GM12892 (cell line): Measurements from ENCODE around the gene GIGYF2.
"Not testable (repeated sequence)": the region's sequence is repeated elsewhere in the genome, so short reads cannot be mapped to it uniquely, and the experiment has no call there.

Experiments used
- DNase-seq: peaks from one replicate; pipeline ENCODE4 v3.0.0; 2011; ENCODE audit not compliant: insufficient read length
- FAIRE-seq: peaks from 2 replicates; lab custom pipeline; 2011; peaks lifted over from hg19 to GRCh38; lab: Jason Lieb, UNC
- POLR2A ChIP-seq: IDR thresholded peaks from 2 replicates; pipeline ENCODE4 v1.6.1; 2011; ENCODE audit warnings: low read depth, low read length, control low read depth
- POLR2AphosphoS5 ChIP-seq: IDR thresholded peaks from 2 replicates; pipeline ENCODE4 v1.6.1; 2011; ENCODE audit warnings: low read depth, low read length, control low read depth
- TAF1 ChIP-seq: IDR thresholded peaks from 2 replicates; pipeline ENCODE4 v1.6.1; 2011; ENCODE audit warnings: low read depth, mild to moderate bottlenecking, control low read depth, low read length, borderline replicate concordance

Gene GIGYF2

GRCh38 chr2:232668805-232669444 lies 28.2 kb upstream of the GIGYF2 start:
- DNase-seq (no peak), FAIRE-seq (no peak)
- TF ChIP-seq TAF1 = no peak
- no peak for TF ChIP-seq POLR2A
- no peak for TF ChIP-seq POLR2AphosphoS5

- DNase-seq (no peak), FAIRE-seq (no peak)
- TF ChIP-seq POLR2A (no peak), TAF1 (no peak), POLR2AphosphoS5 (no peak)
These were observed 24.5 kb upstream of the GIGYF2 start for GRCh38 chr2:232672588-232672987.

GRCh38 chr2:232674491-232674890 lies 22.6 kb upstream of the GIGYF2 start:
- FAIRE-seq (no peak), DNase-seq (no peak)
- no peak for TF ChIP-seq POLR2A
- TF ChIP-seq POLR2AphosphoS5 = no peak
- no peak for TF ChIP-seq TAF1

GRCh38 chr2:232675381-232675780 lies 21.8 kb upstream of the GIGYF2 start:
- FAIRE-seq (no peak), DNase-seq (no peak)
- no peak for TF ChIP-seq POLR2A

GRCh38 chr2:232680006-232680405 lies 17.1 kb upstream of the GIGYF2 start:
- no peak for TF ChIP-seq POLR2AphosphoS5
- FAIRE-seq = no peak
- DNase-seq = no peak

- DNase-seq = no peak
- no peak for FAIRE-seq
- no peak for TF ChIP-seq POLR2A
- no peak for TF ChIP-seq TAF1
- TF ChIP-seq POLR2AphosphoS5 = no peak
These were observed 15.6 kb upstream of the GIGYF2 start for GRCh38 chr2:232681527-232681926.

GRCh38 chr2:232683368-232683767 lies 13.8 kb upstream of the GIGYF2 start:
- TF ChIP-seq TAF1 = no peak
- TF ChIP-seq POLR2AphosphoS5 = no peak
- TF ChIP-seq POLR2A = no peak
- FAIRE-seq = no peak
- DNase-seq = no peak

GRCh38 chr2:232685391-232685790 lies 11.7 kb upstream of the GIGYF2 start:
- not testable (repeated sequence) for DNase-seq, FAIRE-seq

GRCh38 chr2:232687382-232688160 lies 9.6 kb upstream of the GIGYF2 start:
- FAIRE-seq = no peak
- no peak for DNase-seq
- TF ChIP-seq POLR2AphosphoS5 (no peak), TAF1 (no peak)

- DNase-seq = no peak
- no peak for TF ChIP-seq POLR2A
- no peak for FAIRE-seq
These were observed 8.9 kb upstream of the GIGYF2 start for GRCh38 chr2:232688201-232688600.

GRCh38 chr2:232689152-232689910 lies 7.8 kb upstream of the GIGYF2 start:
- DNase-seq = no peak
- no peak for FAIRE-seq
- no peak for TF ChIP-seq TAF1
- no peak for TF ChIP-seq POLR2A
- TF ChIP-seq POLR2AphosphoS5 = no peak

GRCh38 chr2:232691117-232691516 lies 6.0 kb upstream of the GIGYF2 start:
- FAIRE-seq, DNase-seq: not testable (repeated sequence)

GRCh38 chr2:232693344-232693743 lies 3.8 kb upstream of the GIGYF2 start:
- TF ChIP-seq POLR2AphosphoS5 = no peak
- no peak for TF ChIP-seq POLR2A
- no peak for TF ChIP-seq TAF1
- no peak for FAIRE-seq

More at GRCh38 chr2:232693344-232693743, 3.8 kb upstream of the GIGYF2 start:
- DNase-seq = no peak
